GM21576 (cell line): ENCODE data around the gene MYOD1.

Experiments
- ATAC-seq: cut with Tn5 transposase; IDR thresholded peaks from one replicate; pipeline ENCODE4 v1.9.1; 2021; ENCODE audit warnings: mild to moderate bottlenecking, moderate library complexity; ENCODE audit not compliant: unreplicated experiment

MYOD1 gene

DNA sequence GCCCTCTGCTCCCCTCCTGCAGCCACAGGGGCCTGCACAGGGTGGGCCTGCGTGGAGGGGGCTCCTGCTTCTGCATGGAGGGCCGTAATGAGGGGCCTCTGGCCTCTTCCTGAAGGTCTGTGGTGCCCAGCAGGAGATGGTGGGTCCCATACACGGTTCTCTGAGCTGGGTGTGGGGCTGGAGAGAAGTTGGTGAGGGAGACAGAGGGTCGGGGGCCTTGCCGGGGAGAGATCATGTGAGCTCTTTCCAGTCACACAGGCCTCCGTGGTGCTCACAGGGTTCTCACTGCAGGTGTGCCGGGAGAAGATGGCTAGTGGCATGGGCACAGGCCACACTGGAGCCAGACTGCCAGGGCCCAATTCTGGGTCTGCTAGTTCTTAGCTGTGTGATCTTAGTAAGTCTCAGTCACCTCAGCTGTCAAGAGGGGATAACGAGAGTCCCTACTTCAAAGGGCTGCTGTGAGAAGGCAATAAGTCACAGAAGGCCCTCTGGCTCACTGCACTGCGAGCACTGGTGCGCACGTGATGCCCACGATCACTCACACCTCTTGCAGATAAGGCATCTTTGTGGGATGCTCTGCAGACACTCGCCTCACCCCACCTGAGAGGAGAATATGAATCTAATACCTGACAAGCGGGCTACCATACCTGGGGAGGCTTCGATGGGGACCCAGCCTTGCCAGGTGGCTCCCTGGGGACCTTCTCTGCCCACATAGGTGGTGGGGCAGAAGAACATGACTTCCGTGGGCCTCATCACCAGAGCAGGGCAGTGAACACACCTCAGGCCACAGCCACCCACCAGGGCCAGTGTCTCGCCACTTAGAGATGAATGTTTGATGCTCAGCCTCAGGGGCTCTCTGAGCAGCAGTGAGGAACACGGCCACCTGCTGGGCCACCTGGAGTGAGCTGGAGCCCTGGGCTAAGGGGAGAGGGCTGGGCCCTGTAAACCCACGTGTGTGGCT lies 29.7 kb downstream of the MYOD1 start:
- no peak for ATAC-seq

DNA sequence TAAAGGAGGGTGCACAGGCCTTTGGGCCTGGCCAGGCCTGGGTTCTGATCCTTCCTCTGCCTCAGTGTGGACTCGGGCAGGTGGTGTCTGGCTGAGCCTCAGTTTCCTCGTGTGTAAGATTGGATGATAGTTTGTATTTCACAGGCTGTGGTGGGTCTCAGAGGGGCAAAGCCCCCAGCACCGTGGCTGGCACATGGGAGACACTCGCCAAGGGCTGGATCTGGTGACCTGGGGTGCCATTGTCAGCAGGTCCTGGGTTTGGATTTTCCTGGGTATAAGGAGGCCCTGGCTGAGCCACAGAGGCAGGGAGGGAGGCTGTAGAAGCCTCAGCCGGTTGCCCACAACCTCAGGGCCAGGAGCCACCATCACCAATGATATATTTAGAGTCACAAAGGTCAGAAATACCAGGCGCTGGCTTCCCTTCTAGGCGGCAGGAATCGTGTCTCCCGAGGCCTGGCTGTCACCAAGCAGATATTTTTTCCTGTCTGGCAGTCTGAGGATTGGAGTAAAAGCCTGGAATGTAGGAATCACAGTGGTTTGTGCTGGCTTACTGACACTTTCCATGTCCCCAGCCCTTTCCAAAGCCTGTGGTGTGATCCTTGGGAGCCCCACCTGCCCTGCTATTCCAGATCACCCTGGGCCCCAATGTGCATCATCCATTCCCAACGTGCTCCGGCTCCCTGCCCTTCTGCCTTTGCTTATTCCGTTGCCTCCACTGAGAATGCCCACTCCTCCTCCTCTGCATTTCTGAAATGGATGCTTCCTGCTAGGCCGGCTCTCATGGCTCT lies 30.8 kb downstream of the MYOD1 start:
- ATAC-seq: no peak

DNA sequence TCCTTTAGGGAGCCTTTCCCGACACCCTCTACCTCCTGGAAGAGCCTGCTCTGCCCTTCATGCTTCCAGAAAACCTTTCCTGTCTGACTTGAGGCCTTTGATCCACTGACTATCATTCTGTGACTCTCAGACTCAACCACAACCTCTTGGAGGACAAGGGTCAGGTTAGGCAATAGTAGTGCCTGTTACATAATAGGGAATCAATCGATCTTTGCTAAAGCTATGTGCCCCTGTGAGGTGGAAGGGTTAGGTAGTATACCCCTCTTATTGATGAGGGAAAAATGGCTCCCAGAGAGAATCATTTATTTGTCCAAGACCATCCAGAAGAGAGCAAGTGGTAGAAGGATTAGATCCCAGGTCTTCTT lies 31.4 kb downstream of the MYOD1 start:
- no peak for ATAC-seq

DNA sequence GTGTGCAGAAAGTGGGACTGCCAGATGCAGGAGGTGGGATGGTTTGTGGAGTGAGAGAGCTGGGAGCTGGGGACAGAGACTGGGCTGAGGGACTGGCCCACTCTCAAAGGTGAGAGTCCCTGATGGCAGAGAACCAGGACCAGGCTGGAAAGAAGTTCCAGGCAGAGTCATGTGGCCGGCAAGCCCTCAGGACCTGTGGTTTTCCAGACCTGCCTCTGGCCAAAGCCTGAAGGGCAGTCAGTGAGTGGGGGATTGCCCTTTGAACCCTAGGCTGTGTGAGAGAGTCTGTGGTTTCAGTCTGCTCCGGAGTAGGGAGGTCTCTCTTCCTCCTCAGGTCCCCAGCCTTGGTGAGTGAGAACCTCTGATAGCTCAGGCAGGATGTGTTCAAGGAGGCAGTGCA lies 32.2 kb downstream of the MYOD1 start:
- ATAC-seq: no peak

DNA sequence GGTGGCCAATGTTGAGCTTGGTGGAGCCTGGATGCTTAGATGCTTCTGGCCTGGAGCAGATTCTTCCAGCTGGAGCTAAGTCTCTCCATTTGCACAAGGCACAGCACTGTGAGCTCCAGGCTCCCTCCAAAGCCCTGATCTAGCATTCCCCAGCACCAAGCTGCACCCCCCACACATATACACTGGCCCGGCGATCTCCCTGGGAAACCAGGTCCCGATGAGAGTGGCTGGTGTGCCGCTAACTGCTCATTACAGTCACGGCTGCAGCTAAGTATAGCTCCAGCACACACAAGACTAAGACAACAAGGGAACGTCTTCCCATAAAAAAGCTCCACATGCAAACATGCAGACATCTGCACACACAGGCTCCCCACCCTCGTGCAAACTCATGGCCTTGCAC lies 32.8 kb downstream of the MYOD1 start:
- no peak for ATAC-seq

DNA sequence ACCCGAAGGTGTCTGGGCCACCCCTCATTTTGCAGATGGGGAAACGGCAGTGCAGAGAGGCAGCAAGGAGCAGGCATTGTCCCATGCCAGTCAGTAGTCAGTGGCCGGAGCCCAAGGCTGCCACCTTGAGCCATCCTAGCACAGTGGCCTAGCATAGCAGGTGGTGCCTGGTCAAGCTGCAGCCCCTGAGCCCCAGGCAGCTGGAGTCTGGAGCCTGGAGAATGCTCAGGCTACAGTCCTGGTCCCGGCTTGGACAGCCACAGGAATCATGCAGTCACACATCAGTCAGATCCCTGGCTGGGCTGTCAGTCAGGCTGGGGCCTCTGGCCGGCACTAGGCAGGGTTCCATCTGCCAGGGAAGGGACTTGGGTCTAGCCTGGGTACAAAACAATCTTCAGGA lies 33.8 kb downstream of the MYOD1 start:
- ATAC-seq: no peak

DNA sequence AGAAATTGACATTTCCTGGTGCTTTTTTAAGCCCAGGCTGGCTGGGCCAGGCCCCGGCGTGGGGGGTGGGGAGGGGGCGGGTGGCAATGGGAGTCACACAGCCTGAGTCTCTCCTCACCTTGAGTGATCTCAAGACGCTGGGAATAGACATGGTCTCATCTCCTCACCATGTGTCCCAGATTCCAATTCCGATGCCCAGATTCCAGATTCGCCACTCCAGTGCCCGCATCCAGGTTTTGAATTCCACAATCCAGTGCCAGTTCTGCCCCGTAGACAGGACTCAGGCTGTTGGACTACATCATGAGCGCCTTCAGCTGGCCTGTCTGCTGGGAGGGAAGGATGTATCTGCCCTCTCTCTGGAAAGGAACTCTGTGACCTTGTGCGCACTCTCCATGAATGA lies 34.3 kb downstream of the MYOD1 start:
- ATAC-seq: no peak

DNA sequence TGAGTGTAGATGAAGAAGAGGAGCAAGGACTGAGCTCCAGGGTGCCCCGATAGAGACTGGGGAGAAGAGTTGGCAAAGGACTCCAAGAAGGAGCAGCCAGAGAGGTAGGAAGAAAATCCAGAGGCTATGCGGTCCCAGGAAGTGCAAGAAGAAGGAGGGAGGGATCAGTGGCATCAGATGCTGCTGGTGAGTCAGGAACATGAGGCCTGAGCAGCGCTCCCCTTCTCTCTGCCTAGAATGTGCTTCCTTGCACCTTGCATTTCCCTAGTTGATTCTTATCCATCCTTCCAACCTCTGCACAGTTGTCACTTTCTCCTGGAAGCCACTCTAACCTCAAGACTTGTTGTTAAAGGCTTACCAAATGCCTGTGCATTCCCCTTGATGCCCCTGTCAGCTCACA lies 36.5 kb downstream of the MYOD1 start:
- no peak for ATAC-seq

DNA sequence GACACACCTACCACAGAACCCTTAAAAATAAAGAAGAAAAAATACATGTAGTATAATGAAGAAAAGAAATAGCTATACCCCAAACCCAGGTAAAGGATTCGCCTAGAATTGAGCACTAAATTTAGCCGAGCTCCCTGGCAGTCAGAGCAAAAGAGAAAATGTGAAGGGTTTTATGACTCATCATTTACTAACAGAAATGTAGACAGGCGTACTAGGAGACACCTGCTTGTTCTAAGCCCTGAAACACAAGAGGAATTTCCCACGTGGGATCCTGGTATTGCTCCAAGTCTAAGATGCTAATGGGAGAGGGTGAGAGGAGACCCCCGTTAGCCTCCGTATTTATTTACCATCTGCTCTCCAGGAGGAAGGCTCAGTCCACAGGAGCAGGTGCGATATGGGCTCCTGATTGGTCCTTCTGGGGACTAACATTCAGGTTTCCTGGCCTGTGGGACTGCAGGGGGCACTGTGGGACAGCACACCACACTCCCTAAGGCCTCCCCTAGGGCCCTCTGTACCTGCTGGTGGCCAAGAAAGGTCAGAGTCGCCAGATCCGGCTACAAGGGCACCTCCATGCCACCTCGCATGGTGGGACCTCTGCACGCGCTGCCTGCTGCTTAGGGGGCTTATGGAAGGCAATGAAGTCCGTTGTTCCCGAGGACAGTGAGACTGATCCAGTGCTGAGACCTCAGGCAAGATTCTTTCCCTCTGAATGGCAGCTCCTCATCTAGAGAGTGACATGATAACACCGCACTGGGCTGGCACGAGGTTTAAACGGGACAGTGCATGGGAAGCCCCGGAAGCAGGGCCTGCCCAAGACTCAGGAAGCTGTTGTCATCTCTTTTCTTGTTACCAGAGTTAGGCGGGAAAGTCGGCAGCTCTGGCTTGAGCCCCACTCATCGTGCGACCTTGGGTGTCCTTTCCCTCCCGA lies 41.0 kb downstream of the MYOD1 start:
- ATAC-seq: peak; percentile 65

DNA sequence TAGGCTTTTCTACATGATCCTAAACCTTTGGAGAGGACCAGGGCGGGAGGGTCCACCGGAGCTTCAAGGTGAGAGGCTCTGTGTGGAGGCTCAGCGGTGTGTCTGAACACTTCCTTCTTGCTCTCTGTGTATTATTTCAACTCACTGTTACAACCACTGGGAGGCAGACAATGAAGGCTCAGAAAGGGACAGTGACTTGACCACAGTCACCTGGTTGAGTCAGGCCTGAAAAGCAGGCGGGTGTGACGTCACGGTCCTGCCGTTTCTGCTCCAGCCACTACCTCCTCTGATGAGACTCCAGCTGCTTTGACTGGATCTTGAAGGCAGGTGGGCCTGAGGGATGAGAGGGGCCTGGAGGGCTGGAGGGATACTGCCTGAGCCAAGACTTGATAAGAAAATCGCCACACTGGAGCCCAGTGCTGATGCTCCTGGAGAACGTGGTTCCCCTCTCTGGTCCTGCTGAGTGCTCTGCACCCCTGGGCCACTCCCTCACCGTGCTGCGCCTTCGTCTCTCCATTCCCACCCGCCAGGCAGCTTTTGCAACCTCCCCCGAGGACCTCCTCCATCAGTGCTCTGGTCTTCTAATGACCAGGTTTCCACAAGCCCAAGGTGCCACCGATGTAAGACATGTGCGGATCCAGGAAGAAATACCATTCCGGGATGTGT lies 43.1 kb downstream of the MYOD1 start:
- peak; percentile 48 for ATAC-seq

DNA sequence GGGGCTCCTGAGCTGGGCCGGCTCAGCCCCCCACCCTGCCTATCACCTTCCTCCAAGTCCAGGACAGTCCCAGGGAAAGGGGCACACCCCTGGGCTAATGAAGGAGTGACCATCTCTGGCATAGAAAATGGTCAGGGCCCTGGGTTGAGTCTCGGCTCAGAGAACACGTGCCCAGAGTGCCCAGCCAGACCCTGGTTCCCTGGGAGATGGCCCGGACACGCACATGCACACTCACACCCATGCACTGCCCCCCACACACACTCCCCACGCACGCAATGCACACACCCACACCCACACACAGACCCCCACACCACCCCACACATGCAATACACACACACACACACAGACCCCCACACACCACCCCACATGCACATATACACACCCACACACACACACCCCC lies 43.9 kb downstream of the MYOD1 start:
- no peak for ATAC-seq

DNA sequence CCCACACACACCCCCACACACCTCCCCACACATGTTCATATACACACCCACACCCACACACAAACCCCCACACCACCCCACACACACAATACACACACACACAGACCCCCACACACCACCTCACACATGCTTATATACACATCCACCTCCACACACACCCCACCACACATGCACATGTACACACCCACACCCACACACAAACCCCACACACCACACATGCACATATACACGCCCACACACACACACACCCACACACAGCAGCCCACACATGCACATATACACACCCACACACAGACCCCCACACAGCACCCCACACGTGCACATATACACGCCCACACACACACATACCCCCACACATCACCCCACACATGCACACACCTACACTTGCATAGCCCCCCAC lies 44.3 kb downstream of the MYOD1 start:
- ATAC-seq: no peak

DNA sequence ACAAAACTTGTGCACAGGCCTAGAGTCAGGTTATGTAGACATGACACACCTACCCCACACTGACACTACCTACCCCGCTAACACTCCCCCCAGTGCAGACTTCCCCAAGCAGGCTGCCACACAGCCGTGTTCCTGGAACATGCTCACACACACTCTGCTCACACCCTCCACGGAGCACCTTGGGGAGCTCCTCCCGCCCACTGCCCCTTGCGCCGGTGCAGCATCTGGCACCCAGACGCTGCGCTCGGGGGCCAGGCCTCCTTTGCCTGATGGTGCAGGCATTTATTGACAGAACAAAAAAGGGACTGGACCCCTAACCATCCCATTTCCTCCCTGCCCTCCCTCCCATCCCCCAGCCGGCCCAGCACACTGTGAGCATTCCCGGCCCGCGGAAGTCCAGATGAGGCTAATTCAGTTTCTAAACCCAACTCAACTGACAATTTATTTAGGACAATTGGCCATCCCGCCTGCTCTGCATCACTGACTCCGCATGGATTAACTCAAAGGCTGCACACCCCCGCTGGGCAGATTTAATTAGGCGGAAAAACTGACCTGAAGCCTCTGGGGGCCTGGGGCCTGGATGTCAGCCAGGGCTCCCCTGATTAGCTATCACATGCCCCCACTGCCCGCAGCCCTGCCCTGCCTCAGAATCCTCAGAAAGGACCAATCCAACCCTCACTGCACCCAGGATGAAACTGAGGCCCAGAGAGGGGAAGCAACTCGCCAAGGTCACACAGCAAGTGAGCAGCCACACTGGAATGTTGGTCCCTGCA lies 45.3 kb downstream of the MYOD1 start:
- ATAC-seq: no peak

DNA sequence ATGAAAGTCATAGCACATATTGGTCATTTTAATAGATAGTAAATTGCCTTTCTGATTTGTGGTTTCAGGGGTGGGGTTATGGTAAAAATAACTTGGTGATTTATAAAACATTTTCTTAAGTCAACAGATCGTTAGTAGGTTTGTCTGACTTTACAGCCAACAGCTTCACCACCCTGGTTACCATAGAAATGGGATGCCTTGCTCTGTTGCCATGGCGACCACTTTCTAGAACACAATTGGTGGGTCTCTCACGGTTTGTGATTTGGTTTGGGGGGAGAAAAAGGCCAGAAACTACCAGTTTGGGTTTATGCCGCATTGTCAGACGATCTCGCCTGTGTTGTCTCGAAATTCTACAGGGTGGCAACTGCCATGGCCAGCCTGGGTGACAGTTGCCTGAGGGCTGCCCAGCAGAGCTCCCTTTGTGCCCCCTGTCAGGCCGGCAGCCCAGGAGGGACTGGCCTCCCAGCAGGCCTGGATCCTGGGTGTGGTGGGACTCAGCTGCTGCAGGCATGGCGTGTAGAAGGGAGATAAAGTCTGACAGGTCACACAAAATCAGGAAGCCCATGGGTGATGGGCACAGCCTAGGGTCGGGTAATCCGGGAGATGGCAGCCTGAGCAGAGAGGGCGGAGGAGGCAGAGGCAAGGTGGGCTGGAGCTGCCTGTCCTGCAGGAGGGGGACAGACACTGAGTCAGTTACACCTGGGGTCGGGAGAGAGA lies 46.1 kb downstream of the MYOD1 start:
- ATAC-seq: no peak

DNA sequence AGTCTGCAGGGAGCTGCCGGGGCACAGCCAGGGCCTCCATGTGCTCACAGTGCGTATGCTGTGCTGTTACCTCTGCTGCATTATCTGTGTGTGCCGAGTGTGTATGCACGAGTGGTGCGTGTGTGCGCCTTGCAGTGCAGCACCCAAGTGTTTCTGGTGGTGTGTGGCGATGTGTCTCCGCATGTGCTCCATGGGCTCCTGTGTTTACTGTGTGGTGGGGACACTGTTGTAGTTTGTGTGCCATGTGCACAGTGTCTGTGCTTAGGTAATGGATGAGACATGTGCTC lies 46.6 kb downstream of the MYOD1 start:
- ATAC-seq: no peak

DNA sequence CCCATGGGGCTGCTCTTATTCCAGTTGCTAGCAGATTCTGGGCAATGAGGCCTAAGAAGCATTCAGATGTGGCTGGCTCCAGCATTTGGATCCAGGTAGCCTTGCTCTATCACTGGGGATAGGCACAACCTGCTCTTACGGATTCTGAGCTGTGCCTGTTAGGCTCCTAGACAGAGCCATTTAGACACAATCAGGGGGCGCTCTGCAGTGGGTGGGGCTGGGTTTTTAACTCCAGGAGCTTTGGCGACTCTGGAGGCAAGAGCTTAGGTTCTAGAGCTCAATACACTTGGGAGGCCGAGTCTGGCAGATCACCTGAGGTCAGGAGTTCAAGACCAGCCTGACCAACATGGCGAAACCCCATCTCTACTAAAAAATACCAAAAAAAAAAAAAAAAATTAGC lies 47.2 kb downstream of the MYOD1 start:
- no peak for ATAC-seq

DNA sequence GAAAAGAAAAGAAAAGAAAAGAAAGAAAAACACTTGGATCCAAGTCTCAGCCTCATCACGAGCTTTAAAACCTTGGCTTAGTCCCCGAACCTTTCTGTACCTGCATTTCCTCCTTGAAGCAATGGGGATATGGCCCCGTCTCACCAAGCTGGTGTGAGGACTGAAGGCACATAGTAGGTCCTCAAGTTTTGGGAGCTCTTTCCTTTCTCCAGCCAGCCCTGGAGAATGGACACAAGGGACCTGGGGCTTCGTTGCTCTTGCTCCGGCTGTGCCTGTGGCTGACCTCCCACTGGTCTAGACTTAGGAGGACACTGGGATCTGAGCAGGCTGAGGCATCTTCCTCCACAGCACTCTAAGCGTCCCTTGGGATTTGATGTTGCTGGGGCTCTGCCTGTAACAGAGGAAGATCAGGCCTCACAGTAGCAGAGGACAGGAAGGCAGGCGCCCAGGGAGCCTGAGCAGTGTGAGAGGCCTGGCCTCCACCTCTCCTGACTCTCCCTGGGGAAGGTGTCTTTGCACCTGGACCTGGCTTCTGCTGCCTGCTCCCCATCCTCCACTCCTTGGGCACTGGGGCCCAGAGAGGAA lies 48.0 kb downstream of the MYOD1 start:
- ATAC-seq: no peak

DNA sequence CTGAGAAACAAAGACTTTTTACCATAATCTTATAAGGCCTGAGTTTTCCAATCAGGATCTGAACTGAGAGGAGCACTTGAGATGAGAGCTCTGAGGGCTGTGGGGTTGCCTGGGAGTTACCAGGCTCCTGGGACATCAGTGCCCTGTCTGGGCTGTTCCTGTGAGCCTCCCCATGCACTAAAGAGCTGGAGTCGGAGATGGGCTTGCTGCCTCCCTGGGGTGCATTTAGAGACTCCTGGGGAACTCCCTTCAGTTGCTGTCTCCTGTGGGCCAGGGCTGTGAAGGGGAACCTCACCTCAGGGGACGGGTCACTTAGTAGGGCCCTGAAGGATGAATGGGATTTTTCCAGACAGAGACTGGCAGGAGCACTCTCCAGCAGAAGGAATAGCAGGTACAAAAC lies 48.5 kb downstream of the MYOD1 start:
- ATAC-seq: no peak

DNA sequence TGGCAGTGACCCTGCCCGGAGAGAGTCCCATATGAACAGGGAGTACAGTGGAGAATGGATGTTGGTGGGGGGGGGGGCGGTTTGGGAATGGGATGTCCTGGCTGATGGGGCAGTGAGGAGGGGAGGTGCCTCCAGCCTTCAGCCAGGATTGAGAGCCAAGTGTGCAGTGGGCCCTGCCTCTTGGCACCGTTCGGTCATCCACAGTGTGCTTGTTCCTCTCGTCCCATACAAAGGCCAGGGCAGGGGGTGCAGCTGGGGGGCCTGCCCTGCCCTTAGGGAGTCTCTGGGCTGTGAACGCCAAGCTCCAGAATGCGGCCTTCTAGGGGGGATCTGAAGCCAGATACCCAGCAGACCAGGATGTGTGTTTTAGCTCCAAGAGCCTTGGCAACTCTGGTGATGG lies 49.2 kb downstream of the MYOD1 start:
- ATAC-seq: no peak
